GM10248 (cell line): ENCODE measurements around the gene ARHGEF6.
"Not testable (repeated sequence)": the region's sequence is repeated elsewhere in the genome, so short reads cannot be mapped to it uniquely, and the experiment has no call there.

Source experiments
- CTCF ChIA-PET: fragments of 300-600 bp; sonication (Branson Sonifier 250); formaldehyde crosslinking; extraction: SDS; loops from one replicate; lab custom pipeline; 2021; ENCODE audit warnings: antibody characterized with exemption; lab: Yijun Ruan, JAX
- POLR2A ChIA-PET: fragments of 350-650 bp; sonication (Branson Sonifier 250); formaldehyde crosslinking; extraction: SDS; loops from one replicate; lab custom pipeline; 2020; ENCODE audit warnings: antibody characterized with exemption; lab: Yijun Ruan, JAX
- DNase-seq: peaks from one replicate; pipeline ENCODE4 v3.0.0; 2012; ENCODE audit errors: extremely low spot score
- CTCF ChIP-seq: IDR thresholded peaks from 2 replicates; pipeline ENCODE4 v1.5.1; 2012; ENCODE audit warnings: mild to moderate bottlenecking, low read depth; ENCODE audit errors: extremely low read depth, missing control alignments, control extremely low read depth

The ARHGEF6 gene

GRCh38 chrX:136778020-136778419 lies 2.7 kb downstream of the ARHGEF6 start:
- no peak for DNase-seq
- no peak for TF ChIP-seq CTCF
- ChIA-PET CTCF (no interaction called here), POLR2A (interaction anchor here (0.6 kb wide), 1 partner anchor 94 kb away, joined by 4 read pairs; no protein-coding TSS in a partner anchor)

GRCh38 chrX:136773648-136774047 lies 7.1 kb downstream of the ARHGEF6 start:
- CTCF ChIA-PET: no interaction called here
- POLR2A ChIA-PET: interaction anchor here (1.2 kb wide), 1 partner anchor 107 kb away, joined by 5 read pairs; the partner anchor contains the start of gene RBMX
- TF ChIP-seq CTCF: no peak
- DNase-seq: no peak

GRCh38 chrX:136771869-136772268 lies 8.9 kb downstream of the ARHGEF6 start:
- POLR2A ChIA-PET, DNase-seq, CTCF ChIA-PET: not testable (repeated sequence)

GRCh38 chrX:136768469-136769084 lies 12.2 kb downstream of the ARHGEF6 start:
- DNase-seq: peak; percentile 30
- ChIA-PET CTCF (interaction anchor here (1.4 to 2.0 kb wide), 2 partner anchors 11 to 16 kb away, joined by 3 to 8 read pairs; no protein-coding TSS in a partner anchor), POLR2A (no interaction called here)

GRCh38 chrX:136767104-136767941 lies 13.4 kb downstream of the ARHGEF6 start:
- TF ChIP-seq CTCF: no peak
- DNase-seq: peak; percentile 66
- CTCF ChIA-PET: interaction anchor here (1.3 to 2.0 kb wide), 3 partner anchors 12 to 34 kb away, joined by 3 to 8 read pairs (median 3); no protein-coding TSS in a partner anchor
- POLR2A ChIA-PET: interaction anchor here (1.1 kb wide), 1 partner anchor 113 kb away, joined by 4 read pairs; the partner anchor contains the start of gene RBMX

More at GRCh38 chrX:136768469-136769084, 12.2 kb downstream of the ARHGEF6 start:
- TF ChIP-seq CTCF: no peak

GRCh38 chrX:136766785-136767103 lies 14.0 kb downstream of the ARHGEF6 start:
- TF ChIP-seq CTCF: no peak
- POLR2A ChIA-PET: no interaction called here
- no peak for DNase-seq
- CTCF ChIA-PET: interaction anchor here (1.3 to 2.0 kb wide), 2 partner anchors 13 to 33 kb away, joined by 3 to 8 read pairs; no protein-coding TSS in a partner anchor
